ENCODE measurements around the gene PIK3R1. TPM values are rescaled to one million over a fixed set of nuclear protein-coding genes. Genes with fewer than 3 reads are reported as not detected.

The PIK3R1 gene
- total RNA-seq, 1 donor from 2014 or later, result 60.0 TPM

DNA sequence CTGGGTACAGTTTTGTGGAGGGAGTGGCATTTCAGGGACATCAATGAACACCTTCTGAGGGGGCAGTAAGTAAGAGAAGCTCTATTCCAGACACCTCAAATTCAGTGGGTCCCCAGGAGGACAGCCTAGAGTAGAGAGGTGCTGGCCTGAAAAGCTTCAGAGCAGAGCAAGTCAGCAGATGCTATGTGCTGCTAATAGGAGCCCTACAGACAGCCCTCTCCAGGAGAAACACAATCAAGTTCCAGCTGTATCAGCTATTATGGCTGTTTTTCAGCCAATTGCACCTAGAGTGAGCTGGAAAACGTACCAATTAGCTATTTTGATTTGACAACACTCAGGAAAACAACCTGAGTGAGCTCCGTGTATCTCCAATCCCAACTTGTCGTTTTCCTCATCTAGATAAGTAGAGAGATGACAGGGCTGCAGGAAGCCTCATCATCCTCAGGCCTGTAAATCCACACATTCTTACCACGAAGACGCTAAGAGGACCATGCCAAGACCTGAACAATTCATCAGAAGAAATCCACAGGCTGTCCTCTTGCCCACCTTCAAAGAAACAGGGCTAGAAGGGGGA is 104.9 kb downstream of the PIK3R1 start:
- intact Hi-C loops (cut with micrococcal nuclease), result no loop called here
- Mint-ChIP-seq H3K36me3 (ENCODE audit: low read depth) (no peaks in the 10 kb centered on the region), H3K27me3 (ENCODE audit: low read depth) (peaks cover 29% of the 10 kb centered on the region), H3K4me1 (ENCODE audit: low read depth) (peaks cover 25% of the 10 kb centered on the region), H3K4me3 (ENCODE audit: low read depth) (no peak overlapping the region), H3K9me3 (no peaks in the 10 kb centered on the region), H3K27ac (no peak overlapping the region)
- no peak for DNase-seq (ENCODE audit: low spot score)

DNA sequence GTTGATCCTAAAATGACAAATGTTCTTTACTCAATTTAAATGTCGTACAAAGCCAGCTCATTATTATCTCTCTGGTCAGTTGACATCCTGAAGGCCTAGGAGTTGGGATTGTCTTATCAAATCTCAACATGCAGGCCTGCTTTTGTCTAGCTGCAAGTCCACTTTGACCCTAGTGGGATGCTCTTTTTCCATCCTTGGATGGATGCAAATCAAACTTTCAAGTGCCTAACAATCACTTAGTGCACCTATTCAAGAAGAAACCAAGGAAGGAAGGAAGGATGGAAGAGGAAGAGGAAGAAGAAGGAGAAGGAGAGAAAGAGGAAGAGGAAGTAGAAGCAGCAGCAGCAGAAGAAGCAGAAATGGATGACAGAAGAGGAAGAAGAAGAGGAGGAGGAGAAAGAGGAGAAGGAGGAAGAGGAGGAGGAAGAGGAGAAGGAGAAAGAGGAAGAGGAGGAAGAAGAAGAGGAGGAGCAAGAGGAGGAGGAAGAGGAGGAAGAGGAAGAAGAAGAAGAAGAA is 109.6 kb downstream of the PIK3R1 start:
- intact Hi-C loops (cut with micrococcal nuclease), result no loop called here

DNA sequence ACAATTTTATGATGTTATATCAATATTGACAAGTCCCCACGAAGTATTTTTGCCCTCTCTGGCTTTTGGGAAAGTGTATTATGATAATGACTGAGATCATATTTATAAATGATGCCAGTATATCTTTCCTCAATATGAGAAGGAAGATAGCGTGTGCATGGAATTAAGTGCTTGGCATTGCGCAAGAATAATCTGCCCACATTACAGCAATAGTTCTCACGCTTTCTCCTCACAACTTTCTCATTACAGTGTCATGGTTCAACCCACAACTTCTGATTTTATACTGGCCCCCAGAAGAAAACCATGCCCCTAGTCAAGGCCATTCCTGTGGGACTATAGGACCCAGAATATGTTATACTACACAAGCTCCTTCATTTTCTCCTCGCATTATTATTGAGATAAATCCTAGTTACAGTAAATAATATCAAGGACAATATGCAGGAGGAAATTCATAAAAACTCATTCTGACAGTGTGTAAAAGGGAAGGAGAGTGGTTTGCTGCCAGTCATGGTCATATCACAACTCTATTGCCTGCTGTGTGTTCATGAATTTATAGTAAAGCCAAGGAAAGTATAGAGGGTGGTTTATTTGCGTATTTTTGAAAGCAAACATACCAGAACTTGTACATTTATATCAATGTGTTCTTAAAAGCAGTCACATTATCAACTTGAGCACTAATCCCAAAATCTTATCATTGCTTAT is 114.1 kb downstream of the PIK3R1 start:
- Mint-ChIP-seq H3K9me3 (no peaks in the 10 kb centered on the region), H3K4me1 (ENCODE audit: low read depth) (peaks cover 12% of the 10 kb centered on the region), H3K27ac (no peak overlapping the region), H3K27me3 (ENCODE audit: low read depth) (peaks cover 28% of the 10 kb centered on the region), H3K36me3 (ENCODE audit: low read depth) (no peaks in the 10 kb centered on the region), H3K4me3 (ENCODE audit: low read depth) (no peak overlapping the region)
- no peak for DNase-seq (ENCODE audit: low spot score)
- intact Hi-C loops (cut with micrococcal nuclease), result no loop called here

More for the DNA sequence above, 109.6 kb downstream of the PIK3R1 start:
- Mint-ChIP-seq H3K36me3 (ENCODE audit: low read depth) (no peaks in the 10 kb centered on the region), H3K4me1 (ENCODE audit: low read depth) (peaks cover 3% of the 10 kb centered on the region), H3K27me3 (ENCODE audit: low read depth) (peaks cover 37% of the 10 kb centered on the region), H3K27ac (no peak overlapping the region), H3K4me3 (ENCODE audit: low read depth) (no peak overlapping the region), H3K9me3 (no peaks in the 10 kb centered on the region)
- DNase-seq (ENCODE audit: low spot score), result no peak

DNA sequence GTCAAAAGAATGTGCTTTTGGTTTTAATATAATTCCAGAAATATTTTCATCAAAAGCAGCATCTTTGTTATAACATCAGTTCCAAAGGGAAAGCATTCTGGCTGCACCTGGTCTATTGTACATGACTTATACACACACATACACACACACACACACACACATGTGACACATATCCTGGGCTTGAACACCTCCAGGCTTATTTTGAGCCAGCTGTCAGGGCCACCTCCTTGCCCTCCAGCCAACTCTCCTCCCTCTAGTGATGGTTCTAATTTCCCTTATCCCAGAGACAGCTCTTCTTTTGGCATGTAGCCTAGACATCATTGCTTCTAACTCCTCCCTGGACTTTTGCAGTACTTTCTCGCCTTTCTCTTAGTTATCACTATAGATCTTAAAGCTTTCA is 115.0 kb downstream of the PIK3R1 start:
- Mint-ChIP-seq H3K4me1 (ENCODE audit: low read depth) (peaks cover 8% of the 10 kb centered on the region), H3K4me3 (ENCODE audit: low read depth) (no peak overlapping the region), H3K36me3 (ENCODE audit: low read depth) (no peaks in the 10 kb centered on the region), H3K27me3 (ENCODE audit: low read depth) (peaks cover 23% of the 10 kb centered on the region), H3K27ac (no peak overlapping the region), H3K9me3 (no peaks in the 10 kb centered on the region)
- intact Hi-C loops (cut with micrococcal nuclease), result no loop called here
- no peak for DNase-seq (ENCODE audit: low spot score)

DNA sequence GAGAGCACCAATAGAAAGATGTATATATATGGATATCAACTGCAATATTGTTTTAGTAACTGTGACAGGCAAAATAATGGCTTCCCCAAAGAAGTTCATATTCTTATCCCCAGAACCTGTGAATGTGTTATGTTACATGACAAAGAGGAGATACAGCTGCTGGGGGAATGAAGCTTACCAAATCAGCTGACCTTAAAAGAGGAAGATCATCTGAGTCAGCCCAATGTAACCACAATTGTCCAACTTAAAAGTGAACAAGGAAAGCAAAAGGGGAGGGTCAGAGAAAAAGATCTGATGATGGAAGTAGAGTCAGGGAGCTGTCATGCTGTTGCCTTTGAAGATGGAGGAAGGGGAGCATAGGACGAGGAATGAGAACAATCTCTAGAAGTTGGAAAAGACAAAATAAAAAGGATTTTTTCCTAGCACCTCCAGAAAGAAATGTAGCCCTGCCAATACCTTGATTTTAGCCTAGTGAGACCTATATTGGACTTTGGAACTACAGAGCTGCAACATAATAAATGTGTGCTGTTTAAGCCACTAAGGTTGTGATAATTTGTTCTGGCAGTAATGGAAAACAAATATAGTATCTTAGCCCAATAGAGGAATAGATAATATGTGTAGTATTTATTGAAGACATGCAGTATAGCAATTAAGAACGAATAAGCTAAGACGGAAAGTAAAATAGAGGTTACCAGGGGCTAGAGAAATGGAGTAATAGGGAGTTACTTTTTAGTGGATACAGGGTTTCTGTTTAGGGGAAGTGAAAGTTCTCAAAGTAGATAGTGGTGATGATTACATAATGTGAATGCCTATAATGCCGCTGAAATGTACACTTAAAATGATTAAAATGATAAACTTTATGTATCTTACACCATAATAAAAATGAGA is 115.9 kb downstream of the PIK3R1 start:
- DNase-seq (ENCODE audit: low spot score), result no peak
- no peaks in the 10 kb centered on the region for H3K9me3 Mint-ChIP-seq
- H3K27ac Mint-ChIP-seq, result no peak overlapping the region
- no peaks in the 10 kb centered on the region for H3K36me3 Mint-ChIP-seq (ENCODE audit: low read depth)
- H3K4me1 Mint-ChIP-seq (ENCODE audit: low read depth), result peaks cover 8% of the 10 kb centered on the region
- peaks cover 22% of the 10 kb centered on the region for H3K27me3 Mint-ChIP-seq (ENCODE audit: low read depth)
- no peak overlapping the region for H3K4me3 Mint-ChIP-seq (ENCODE audit: low read depth)
- intact Hi-C loops (cut with micrococcal nuclease), result no loop called here

DNA sequence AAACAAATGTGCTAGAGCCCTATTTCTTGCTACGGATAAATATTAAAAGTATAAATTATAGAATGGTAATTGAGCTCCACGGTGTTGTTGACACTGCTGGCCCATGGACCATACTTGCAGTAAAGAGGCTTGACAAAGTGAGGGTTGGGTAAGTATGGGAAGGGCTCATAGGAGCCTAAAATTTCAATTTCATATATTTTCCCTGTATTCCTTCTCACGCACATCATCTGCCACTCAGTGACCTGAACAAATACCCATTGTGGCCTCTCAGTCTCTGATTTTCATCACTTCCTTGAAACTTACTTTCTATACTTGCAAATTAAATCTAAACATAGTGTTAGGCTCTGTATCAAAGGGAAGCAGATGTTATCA is 116.5 kb downstream of the PIK3R1 start:
- intact Hi-C loops (cut with micrococcal nuclease), result no loop called here
- H3K36me3 Mint-ChIP-seq (ENCODE audit: low read depth), result no peaks in the 10 kb centered on the region
- H3K4me1 Mint-ChIP-seq (ENCODE audit: low read depth), result peaks cover 8% of the 10 kb centered on the region
- no peak overlapping the region for H3K4me3 Mint-ChIP-seq (ENCODE audit: low read depth)
- H3K9me3 Mint-ChIP-seq, result no peaks in the 10 kb centered on the region
- H3K27ac Mint-ChIP-seq, result no peak overlapping the region
- no peak for DNase-seq (ENCODE audit: low spot score)
- peaks cover 22% of the 10 kb centered on the region for H3K27me3 Mint-ChIP-seq (ENCODE audit: low read depth)

DNA sequence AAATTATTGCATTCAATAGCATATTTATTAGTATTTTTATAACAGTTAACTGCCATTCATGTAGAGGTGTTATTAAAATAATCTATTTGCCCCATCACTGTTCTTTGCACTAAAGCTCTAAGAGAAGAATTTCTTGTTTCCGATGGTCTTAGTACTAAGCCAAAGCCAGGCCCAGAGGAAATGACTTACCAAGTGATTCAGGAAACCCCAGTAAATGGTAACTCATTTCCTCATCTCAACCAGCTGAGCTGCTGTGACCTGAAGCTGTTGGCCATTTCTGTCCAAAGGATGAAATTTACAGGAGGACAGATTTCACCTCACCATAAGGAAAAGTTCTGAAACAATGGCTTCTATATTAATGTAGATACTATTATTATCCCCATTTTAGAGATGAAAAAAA is 117.0 kb downstream of the PIK3R1 start:
- peaks cover 19% of the 10 kb centered on the region for H3K27me3 Mint-ChIP-seq (ENCODE audit: low read depth)
- no peak overlapping the region for H3K4me3 Mint-ChIP-seq (ENCODE audit: low read depth)
- H3K4me1 Mint-ChIP-seq (ENCODE audit: low read depth), result peaks cover 8% of the 10 kb centered on the region
- intact Hi-C loops (cut with micrococcal nuclease), result no loop called here
- H3K27ac Mint-ChIP-seq, result no peak overlapping the region
- no peaks in the 10 kb centered on the region for H3K9me3 Mint-ChIP-seq
- no peaks in the 10 kb centered on the region for H3K36me3 Mint-ChIP-seq (ENCODE audit: low read depth)
- no peak for DNase-seq (ENCODE audit: low spot score)

DNA sequence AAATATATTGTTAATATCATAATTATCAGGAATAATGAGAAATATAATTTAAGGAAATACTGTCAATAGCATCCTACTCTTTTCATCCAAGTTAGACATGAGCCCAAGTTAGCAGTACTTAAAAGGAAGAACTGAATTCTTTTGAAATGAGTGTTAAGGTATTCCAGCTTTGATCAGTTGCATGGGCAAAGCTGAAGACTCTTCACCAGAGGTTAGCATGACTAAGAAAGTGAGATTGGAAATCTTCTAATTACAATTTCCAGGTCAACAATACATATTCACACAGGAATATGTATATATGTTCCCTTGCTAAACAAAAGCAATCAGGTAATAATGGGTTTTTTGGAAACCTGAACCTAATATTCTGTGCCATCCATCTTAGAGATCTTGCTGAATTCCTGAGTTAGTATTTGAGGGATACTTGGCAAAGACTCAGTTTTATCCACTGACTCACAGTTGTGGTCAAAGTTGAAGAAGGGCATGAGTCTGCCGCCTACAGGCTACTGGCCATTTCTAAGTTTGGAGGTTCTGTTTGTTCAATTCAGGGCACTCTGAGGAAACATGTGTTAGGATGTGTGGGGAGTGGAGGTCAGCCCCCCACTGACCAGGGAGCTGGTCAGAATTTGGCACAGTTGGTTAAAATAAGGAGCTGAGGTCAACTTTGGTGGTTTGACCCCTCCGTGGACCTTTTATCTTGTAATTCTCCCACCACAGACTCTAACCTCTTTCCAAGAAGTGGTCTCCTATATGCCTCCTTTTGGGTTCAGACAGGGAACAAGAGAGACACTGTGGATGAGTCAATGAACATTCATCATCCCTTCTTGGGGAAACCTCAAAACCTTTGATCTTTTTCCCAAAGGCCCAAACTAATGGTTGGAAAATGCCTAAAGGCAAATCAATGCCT is 118.3 kb downstream of the PIK3R1 start:
- Mint-ChIP-seq H3K4me1 (ENCODE audit: low read depth) (peaks cover 8% of the 10 kb centered on the region), H3K4me3 (ENCODE audit: low read depth) (no peak overlapping the region), H3K27me3 (ENCODE audit: low read depth) (peaks cover 12% of the 10 kb centered on the region), H3K9me3 (no peaks in the 10 kb centered on the region), H3K27ac (no peak overlapping the region), H3K36me3 (ENCODE audit: low read depth) (no peaks in the 10 kb centered on the region)
- DNase-seq (ENCODE audit: low spot score), result no peak
- intact Hi-C loops (cut with micrococcal nuclease), result no loop called here

DNA sequence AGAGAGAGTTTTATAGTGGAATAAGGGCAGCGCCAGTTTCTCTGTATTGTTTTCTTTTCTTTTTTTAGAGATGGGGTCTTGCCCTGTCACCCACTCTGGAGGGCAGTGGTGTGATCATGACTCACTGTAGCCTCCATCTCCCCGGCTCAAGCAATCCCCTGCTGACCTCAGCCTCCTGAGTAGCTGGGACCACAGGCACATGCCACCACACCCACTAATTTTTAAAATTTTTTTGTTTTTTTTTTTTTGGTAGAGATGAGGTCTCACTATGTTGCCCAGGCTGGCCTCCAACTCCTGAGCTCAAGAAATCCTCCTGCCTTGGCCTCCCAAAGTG is 119.0 kb downstream of the PIK3R1 start:
- H3K27ac Mint-ChIP-seq, result no peak overlapping the region
- H3K9me3 Mint-ChIP-seq, result no peaks in the 10 kb centered on the region
- intact Hi-C loops (cut with micrococcal nuclease), result no loop called here
- peaks cover 8% of the 10 kb centered on the region for H3K4me1 Mint-ChIP-seq (ENCODE audit: low read depth)
- no peaks in the 10 kb centered on the region for H3K36me3 Mint-ChIP-seq (ENCODE audit: low read depth)
- no peak for DNase-seq (ENCODE audit: low spot score)
- peaks cover 14% of the 10 kb centered on the region for H3K27me3 Mint-ChIP-seq (ENCODE audit: low read depth)
- no peak overlapping the region for H3K4me3 Mint-ChIP-seq (ENCODE audit: low read depth)

DNA sequence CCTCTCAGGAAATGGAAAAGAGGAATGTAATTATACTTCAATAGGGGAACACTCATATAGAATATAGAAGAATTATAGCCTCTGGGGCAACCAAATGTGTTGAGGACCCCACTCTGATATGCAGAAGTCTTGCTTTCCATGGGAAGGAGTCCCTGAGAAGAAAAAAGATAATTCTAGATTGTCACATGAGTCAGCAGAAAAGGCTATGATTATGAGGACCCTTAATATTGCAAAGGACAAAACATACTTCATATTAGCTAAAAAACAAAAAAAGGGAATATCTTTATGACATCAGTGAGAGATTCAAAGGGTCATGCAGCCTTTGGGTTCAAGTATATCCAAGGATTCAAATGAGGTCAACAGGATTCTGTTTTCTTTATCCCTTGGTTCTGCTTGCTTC is 119.5 kb downstream of the PIK3R1 start:
- peaks cover 8% of the 10 kb centered on the region for H3K4me1 Mint-ChIP-seq (ENCODE audit: low read depth)
- no peaks in the 10 kb centered on the region for H3K9me3 Mint-ChIP-seq
- no peak for DNase-seq (ENCODE audit: low spot score)
- no peak overlapping the region for H3K27ac Mint-ChIP-seq
- intact Hi-C loops (cut with micrococcal nuclease), result no loop called here
- H3K4me3 Mint-ChIP-seq (ENCODE audit: low read depth), result no peak overlapping the region
- H3K27me3 Mint-ChIP-seq (ENCODE audit: low read depth), result peaks cover 12% of the 10 kb centered on the region
- no peaks in the 10 kb centered on the region for H3K36me3 Mint-ChIP-seq (ENCODE audit: low read depth)

DNA sequence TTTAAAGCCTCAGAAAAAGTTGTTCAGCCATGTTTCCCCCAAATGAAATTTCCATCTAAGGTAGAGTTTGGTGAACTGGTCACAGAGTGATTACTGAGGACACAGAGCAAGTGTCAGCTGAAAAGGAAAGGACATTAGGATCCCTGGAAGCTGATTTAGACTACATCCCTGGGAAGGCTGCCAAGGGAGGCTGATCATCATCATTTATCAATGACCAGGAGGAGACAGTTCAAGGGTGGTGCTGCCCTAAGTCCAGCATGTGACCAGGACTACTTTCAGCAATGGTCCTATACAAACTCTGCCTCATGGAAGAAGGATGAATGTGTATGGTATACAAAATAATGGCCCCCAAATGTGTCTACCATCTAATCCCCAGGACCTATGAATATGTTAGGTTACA is 120.6 kb downstream of the PIK3R1 start:
- Mint-ChIP-seq H3K27ac (no peak overlapping the region), H3K9me3 (no peaks in the 10 kb centered on the region), H3K36me3 (ENCODE audit: low read depth) (no peaks in the 10 kb centered on the region), H3K4me1 (ENCODE audit: low read depth) (peaks cover 14% of the 10 kb centered on the region), H3K27me3 (ENCODE audit: low read depth) (peaks cover 10% of the 10 kb centered on the region), H3K4me3 (ENCODE audit: low read depth) (no peak overlapping the region)
- no peak for DNase-seq (ENCODE audit: low spot score)
- intact Hi-C loops (cut with micrococcal nuclease), result no loop called here

DNA sequence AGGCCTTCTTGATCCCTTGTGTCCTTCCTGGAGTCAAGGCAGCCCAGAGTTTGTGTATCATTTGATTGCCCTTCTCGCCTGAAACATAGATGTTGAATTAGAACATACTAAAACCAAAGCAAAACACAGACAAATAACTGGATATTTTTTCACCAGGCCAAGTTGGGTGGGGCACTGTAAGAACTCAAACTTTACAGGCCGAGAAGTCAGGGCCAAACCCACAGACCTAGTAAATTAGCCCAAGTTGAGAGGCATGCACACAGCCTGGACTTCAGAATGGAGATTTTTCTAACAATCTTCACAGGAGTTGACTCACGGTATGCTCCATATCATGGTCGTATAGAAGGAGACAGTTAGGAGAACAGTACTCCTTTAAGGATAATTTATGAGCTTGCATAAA is 121.7 kb downstream of the PIK3R1 start:
- H3K4me1 Mint-ChIP-seq (ENCODE audit: low read depth), result peaks cover 18% of the 10 kb centered on the region
- H3K4me3 Mint-ChIP-seq (ENCODE audit: low read depth), result no peak overlapping the region
- H3K27ac Mint-ChIP-seq, result no peak overlapping the region
- intact Hi-C loops (cut with micrococcal nuclease), result no loop called here
- no peaks in the 10 kb centered on the region for H3K9me3 Mint-ChIP-seq
- no peaks in the 10 kb centered on the region for H3K36me3 Mint-ChIP-seq (ENCODE audit: low read depth)
- DNase-seq (ENCODE audit: low spot score), result no peak
- H3K27me3 Mint-ChIP-seq (ENCODE audit: low read depth), result peaks cover 10% of the 10 kb centered on the region

Measured in activated T-helper 2 cell treated with anti-CD3 and anti-CD28 coated beads, Interferon-gamma antibody, Interleukin-2, Interleukin-4, amounts not matched to agents 10 μg/mL and 5 μg/mL and 100 μg/mL, durations not matched to agents 14 hours and 24 hours and 36 hours (primary cell).